K562 (cell line): ENCODE data around the gene HECW1. TPM values are rescaled to one million over a fixed set of nuclear protein-coding genes. Genes with fewer than 3 reads are reported as not detected.

ENCODE experiments used
- GTF2E2 ChIP-seq: fragments of 200-800 bp; sonication (Bioruptor generic); IDR thresholded peaks from 2 replicates; pipeline ENCODE4 v1.6.1; 2016; ENCODE audit warnings: missing genetic modification characterization, missing compliant biosample characterization
- GTF2F1 ChIP-seq: IDR thresholded peaks from 2 replicates; pipeline ENCODE4 v1.6.1; 2011; ENCODE audit warnings: low read depth, low read length, improper control_type of control experiment
- PHF8 ChIP-seq: fragments of 200-600 bp; sonication (generic); IDR thresholded peaks from 2 replicates; pipeline ENCODE4 v1.6.1; 2012; ENCODE audit warnings: mixed run types, mild to moderate bottlenecking, inconsistent platforms, low read length, moderate library complexity, borderline replicate concordance
- PURB ChIP-seq: sonication (generic); formaldehyde crosslinking; IDR thresholded peaks from 2 replicates; pipeline ENCODE4 v1.9.0; 2021; ENCODE audit warnings: low read depth, mild to moderate bottlenecking, missing genetic modification reagents
- ZNF239 ChIP-seq: fragments of 250-450 bp; sonication (Bioruptor Pico); IDR thresholded peaks from 2 replicates; pipeline ENCODE4 v1.4.0; 2020; ENCODE audit warnings: mild to moderate bottlenecking
- ZNF280B ChIP-seq: fragments of 250-450 bp; sonication (Bioruptor Pico); IDR thresholded peaks from 2 replicates; pipeline ENCODE4 v1.5.1; 2021; ENCODE audit warnings: mild to moderate bottlenecking
- microRNA-seq: library from miRNA; unstranded; fragments of <30 nt; microRNA quantifications from one replicate; pipeline ENCODE4, GENCODE V29; 2018; ENCODE audit warnings: borderline microRNAs expressed
- polyA plus RNA-seq, 8 experiments: library from polyadenylated mRNA; depleted of rRNA in 4 of 8; stranded (reverse) in 5 of 8; unstranded in 3 of 8; fragments of >200 nt; fragmentation: Nextera tagmentation in 2 of 8; fragmentation: Illumina TruSeq in 1 of 8; extraction: Ambion mirVana in 2 of 8; extraction: Trizol in 1 of 8; gene quantifications; 2 replicates each; pipeline versions ENCODE4 v1.2.1 to v1.2.3, GENCODE V29; 2011 to 2014; ENCODE audit warnings: inconsistent platforms in 1 of 8, missing spikeins in 1 of 8
- small RNA-seq: library from RNA; depleted of rRNA; stranded (forward); fragments of <200 nt; gene quantifications from one replicate; pipeline ENCODE3, GENCODE V24; 2014
- total RNA-seq, 7 experiments: library from RNA; depleted of rRNA in 6 of 7; stranded (reverse); fragments of >200 nt in 6 of 7; fragmentation: Illumina TruSeq in 2 of 7; extraction: Trizol in 2 of 7; gene quantifications; 2 replicates each; pipeline versions ENCODE4 v1.2.1 to v1.2.3, GENCODE V29; 2011 to 2021; ENCODE audit warnings: low replicate concordance in 1 of 7

Gene HECW1
- total and polyA plus RNA-seq, 9 of the 15 experiments (the other 6 are each of a cell fraction or from before 2014, with no cell fraction given): 0.07 to 0.31 (median 0.13) TPM; not detected in 4

GRCh38 chr7:43612599-43613589 lies 500.4 kb downstream of the HECW1 start (continued):
- TF ChIP-seq ZNF280B (CRISPR knock-in tag): no peak
- TF ChIP-seq PHF8: no peak
- no peak for TF ChIP-seq PURB (CRISPR knock-in tag)
- TF ChIP-seq GTF2F1: no peak
- TF ChIP-seq GTF2E2 (tag): no peak
- no peak for TF ChIP-seq ZNF239 (CRISPR knock-in tag)

Small RNA genes lying within 50 kb of the gene (microRNA-seq; reads per million reads assigned to microRNA genes)
- gene MIR3943: 0.64 reads per million

Small RNA genes lying within 50 kb of the gene (small RNA-seq; reads per million reads assigned to genes)
- gene MIR3943: not detected
- not detected for gene RF00019
- gene RNU6-575P: not detected
- gene RNU7-35P: not detected

Other genes starting within 250 kb of the HECW1 start
- gene C7orf25, start 200.6 kb upstream of the HECW1 start, total RNA-seq (2014; rRNA removed): 1.2 and 1.9 TPM in 2 replicates
- gene C7orf25, start 200.6 kb upstream of the HECW1 start, total RNA-seq (2014; rRNA removed; fragmentation: Illumina TruSeq; extraction: Trizol): 2.9 TPM in 2 replicates
- 2.0 and 2.3 TPM in 2 replicates for gene C7orf25, start 200.6 kb upstream of the HECW1 start, total RNA-seq (2015; rRNA removed; fragmentation: Illumina TruSeq; extraction: Trizol)
- 3.4 and 4.4 TPM in 2 replicates for gene C7orf25, start 200.6 kb upstream of the HECW1 start, total RNA-seq (2021)
- 3.0 and 4.7 TPM in 2 replicates for gene C7orf25, start 200.6 kb upstream of the HECW1 start, polyA plus RNA-seq (2011; rRNA removed)
- 1.8 and 2.7 TPM in 2 replicates for gene C7orf25, start 200.6 kb upstream of the HECW1 start, polyA plus RNA-seq (2014; fragmentation: Illumina TruSeq; extraction: Trizol)
- gene C7orf25, start 200.6 kb upstream of the HECW1 start, polyA plus RNA-seq (2014; fragmentation: Nextera tagmentation; extraction: Ambion mirVana): 1 to 10 TPM; 1.3 to 1.9 TPM
- 1.3 and 5.5 TPM in 2 replicates for gene C7orf25, start 200.6 kb upstream of the HECW1 start, polyA plus RNA-seq (2014; rRNA removed)
- 88.7 and 91.7 TPM in 2 replicates for gene PSMA2, start 180.5 kb upstream of the HECW1 start, total RNA-seq (2014; rRNA removed)
- 274 and 308 TPM in 2 replicates for gene PSMA2, start 180.5 kb upstream of the HECW1 start, total RNA-seq (2014; rRNA removed; fragmentation: Illumina TruSeq; extraction: Trizol)
- gene PSMA2, start 180.5 kb upstream of the HECW1 start, total RNA-seq (2015; rRNA removed; fragmentation: Illumina TruSeq; extraction: Trizol): 149 and 162 TPM in 2 replicates
- 184 and 200 TPM in 2 replicates for gene PSMA2, start 180.5 kb upstream of the HECW1 start, total RNA-seq (2021)
- 291 and 412 TPM in 2 replicates for gene PSMA2, start 180.5 kb upstream of the HECW1 start, polyA plus RNA-seq (2011; rRNA removed)
- gene PSMA2, start 180.5 kb upstream of the HECW1 start, polyA plus RNA-seq (2014; fragmentation: Illumina TruSeq; extraction: Trizol): 145 and 154 TPM in 2 replicates
- 1,000 to 10,000 TPM in 1 of 2 experiments, 100 to 1,000 TPM in 1; 887 to 1,070 TPM for gene PSMA2, start 180.5 kb upstream of the HECW1 start, polyA plus RNA-seq (2014; fragmentation: Nextera tagmentation; extraction: Ambion mirVana)
- gene PSMA2, start 180.5 kb upstream of the HECW1 start, polyA plus RNA-seq (2014; rRNA removed): 174 and 213 TPM in 2 replicates
- 104 and 111 TPM in 2 replicates for gene MRPL32, start 180.3 kb upstream of the HECW1 start, total RNA-seq (2014; rRNA removed)
- 138 and 139 TPM in 2 replicates for gene MRPL32, start 180.3 kb upstream of the HECW1 start, total RNA-seq (2014; rRNA removed; fragmentation: Illumina TruSeq; extraction: Trizol)
- gene MRPL32, start 180.3 kb upstream of the HECW1 start, total RNA-seq (2015; rRNA removed; fragmentation: Illumina TruSeq; extraction: Trizol): 109 and 120 TPM in 2 replicates
- 75.5 and 86.0 TPM in 2 replicates for gene MRPL32, start 180.3 kb upstream of the HECW1 start, total RNA-seq (2021)
- gene MRPL32, start 180.3 kb upstream of the HECW1 start, polyA plus RNA-seq (2011; rRNA removed): 95.4 and 113 TPM in 2 replicates
- 134 and 140 TPM in 2 replicates for gene MRPL32, start 180.3 kb upstream of the HECW1 start, polyA plus RNA-seq (2014; fragmentation: Illumina TruSeq; extraction: Trizol)
- 100 to 1,000 TPM; 341 to 351 TPM for gene MRPL32, start 180.3 kb upstream of the HECW1 start, polyA plus RNA-seq (2014; fragmentation: Nextera tagmentation; extraction: Ambion mirVana)
- gene MRPL32, start 180.3 kb upstream of the HECW1 start, polyA plus RNA-seq (2014; rRNA removed): 145 and 162 TPM in 2 replicates